ENCODE data around the gene CORO2B.
"Not testable (repeated sequence)": the region's sequence is repeated elsewhere in the genome, so short reads cannot be mapped to it uniquely, and the experiment has no call there.

The CORO2B gene

DNA sequence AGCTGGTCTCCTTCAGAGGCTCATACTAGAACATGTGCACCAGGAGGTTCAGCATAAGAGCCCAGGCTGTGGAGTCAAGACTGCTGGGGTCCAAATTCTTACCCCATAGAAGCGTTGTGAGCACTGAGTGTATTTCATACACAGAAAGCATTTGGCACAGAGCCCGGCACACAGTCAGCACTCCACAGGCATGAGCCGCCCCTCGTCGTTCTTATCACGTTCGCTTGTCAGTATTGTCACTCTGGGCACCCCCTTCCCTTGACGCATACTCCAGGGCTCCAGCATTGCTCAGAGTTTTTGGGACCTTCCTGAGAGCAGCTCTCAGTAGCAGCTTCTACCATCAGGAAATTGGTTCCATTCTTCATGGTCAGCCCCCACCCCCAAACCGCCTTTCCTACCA lies 25.2 kb downstream of the CORO2B start:
- FAIRE-seq (no peak), DNase-seq (ENCODE audit: insufficient read length, low spot score) (no peak)

DNA sequence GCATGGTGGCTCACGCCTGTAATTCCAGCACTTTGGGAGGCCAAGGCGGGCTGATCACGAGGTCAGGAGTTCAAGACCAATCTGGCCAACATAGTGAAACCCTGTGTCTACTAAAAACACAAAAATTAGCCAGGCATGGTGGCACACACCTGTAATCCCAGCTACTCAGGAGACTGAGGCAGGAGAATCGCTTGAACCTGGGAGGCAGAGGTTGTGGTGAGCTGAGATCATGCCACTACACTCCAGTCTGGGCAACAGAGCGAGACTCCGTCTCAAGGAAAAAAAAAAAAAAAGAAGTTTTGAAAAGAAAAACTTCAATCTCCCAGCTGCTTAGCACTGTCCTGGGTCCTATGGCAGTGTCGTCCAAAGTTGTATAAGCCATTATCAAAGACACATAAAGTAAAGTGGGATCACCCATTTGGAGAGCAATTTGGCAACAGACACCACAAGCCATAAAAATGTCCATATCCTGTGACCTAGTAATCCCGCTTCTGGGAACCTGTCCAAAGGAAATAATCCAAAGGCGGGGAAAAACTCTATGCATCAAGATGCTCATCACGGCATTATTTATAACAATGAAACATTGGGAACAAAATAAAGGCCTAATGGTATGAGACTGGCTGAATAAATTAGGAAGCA lies 26.2 kb downstream of the CORO2B start:
- FAIRE-seq; DNase-seq (ENCODE audit: insufficient read length, low spot score): not testable (repeated sequence)

DNA sequence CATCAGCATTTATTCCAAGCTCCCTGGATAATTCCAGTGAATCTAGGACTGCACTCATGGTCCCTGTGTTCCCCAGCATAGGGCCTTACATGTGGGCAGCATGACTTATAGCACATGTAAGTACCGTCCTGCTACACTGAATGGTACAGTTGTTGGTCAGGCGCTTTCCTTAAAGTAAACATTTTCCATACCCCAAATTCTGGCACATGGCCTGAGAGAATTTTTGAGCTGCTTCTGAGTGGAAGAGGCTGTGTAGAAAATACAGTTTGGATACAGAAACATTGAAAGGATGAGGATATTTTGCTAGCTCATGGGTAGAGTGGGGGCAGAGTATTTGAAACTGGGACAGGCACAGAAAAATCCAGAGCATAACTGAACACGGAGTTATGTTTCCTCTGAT lies 27.6 kb downstream of the CORO2B start:
- DNase-seq (ENCODE audit: insufficient read length, low spot score) (no peak), FAIRE-seq (no peak)

DNA sequence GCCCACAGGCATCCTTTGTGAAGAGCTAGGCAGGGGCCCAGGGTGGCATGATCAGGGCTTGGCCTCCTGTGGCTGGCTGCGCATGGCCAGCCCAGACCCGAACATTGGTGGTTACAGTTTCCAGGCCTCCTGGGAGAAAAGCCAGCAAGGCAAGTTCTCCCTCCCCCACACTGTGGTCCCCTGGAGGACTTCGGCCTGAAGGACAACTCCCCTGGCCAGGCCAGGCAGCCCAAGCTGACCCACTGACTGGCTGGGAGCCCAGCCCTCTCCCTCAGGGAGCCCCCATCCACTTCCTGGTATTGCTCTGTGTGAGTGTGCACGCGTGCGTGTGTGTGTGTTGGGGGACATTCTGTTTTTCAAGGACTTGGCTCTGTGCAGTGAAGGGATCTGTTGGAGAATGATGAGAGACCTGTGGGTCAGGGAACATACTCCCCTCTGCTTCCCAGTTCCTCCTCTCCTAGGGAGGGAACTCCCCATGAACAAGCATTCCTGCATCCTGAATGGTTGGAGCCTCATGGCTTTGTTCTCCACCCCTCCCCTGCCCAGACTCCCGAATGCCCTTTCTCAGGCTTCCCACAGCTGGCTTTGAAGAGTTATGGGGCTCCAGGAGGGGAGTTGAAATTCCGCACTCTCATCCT lies 29.5 kb downstream of the CORO2B start:
- FAIRE-seq = no peak
- DNase-seq (ENCODE audit: insufficient read length, low spot score) = no peak

- DNase-seq (ENCODE audit: insufficient read length, low spot score) = no peak
Observed at GRCh38 chr15:68608844-68609232, 30.0 kb downstream of the CORO2B start.

GRCh38 chr15:68609629-68610028 lies 30.8 kb downstream of the CORO2B start:
- DNase-seq (ENCODE audit: insufficient read length, low spot score) = no peak
- FAIRE-seq = no peak

More at GRCh38 chr15:68608844-68609232, 30.0 kb downstream of the CORO2B start:
- FAIRE-seq = no peak

- FAIRE-seq (no peak), DNase-seq (ENCODE audit: insufficient read length, low spot score) (no peak)
Observed at GRCh38 chr15:68610825-68611224, 32.0 kb downstream of the CORO2B start.

- FAIRE-seq = no peak
- DNase-seq (ENCODE audit: insufficient read length, low spot score) = no peak
Observed at GRCh38 chr15:68612503-68612902, 33.7 kb downstream of the CORO2B start.

DNA sequence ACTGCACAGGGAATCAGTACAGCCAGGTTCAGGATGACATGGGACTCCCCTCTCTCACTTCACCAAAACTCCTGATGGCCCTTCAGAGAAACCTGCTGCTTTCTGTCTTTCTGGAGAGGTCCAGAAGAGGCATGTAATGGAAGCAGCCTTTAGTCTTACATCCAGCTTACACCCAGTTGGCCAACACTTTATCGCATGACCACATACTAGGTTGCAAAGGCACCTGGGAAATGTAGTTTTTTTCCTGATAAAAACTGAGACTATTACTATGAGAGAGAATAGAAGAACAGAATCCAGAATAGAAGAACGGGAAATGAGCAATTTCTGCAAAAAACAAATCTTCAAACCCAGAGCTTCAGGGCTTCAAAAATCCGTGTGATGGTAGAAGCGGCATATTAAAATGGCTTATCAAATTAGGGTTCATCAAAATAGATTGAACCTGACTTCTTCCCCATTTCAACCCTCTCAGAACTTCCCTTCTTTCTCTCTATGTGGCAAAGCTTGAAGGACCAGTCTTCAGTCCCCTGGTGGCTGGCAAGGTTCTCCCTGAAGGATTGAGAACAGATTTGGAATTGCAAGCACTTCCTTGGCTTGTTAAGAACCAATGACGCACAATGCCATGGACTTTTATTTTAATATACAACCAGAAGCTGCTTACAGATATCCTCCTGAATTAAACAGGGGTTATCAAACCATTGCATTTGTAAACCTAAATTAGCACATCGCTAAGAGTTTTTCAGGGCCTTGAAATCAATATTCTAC lies 34.4 kb downstream of the CORO2B start:
- FAIRE-seq = no peak
- no peak for DNase-seq (ENCODE audit: insufficient read length, low spot score)

- DNase-seq (ENCODE audit: insufficient read length, low spot score) (no peak), FAIRE-seq (no peak)
Observed at GRCh38 chr15:68614286-68615035, 35.7 kb downstream of the CORO2B start.

DNA sequence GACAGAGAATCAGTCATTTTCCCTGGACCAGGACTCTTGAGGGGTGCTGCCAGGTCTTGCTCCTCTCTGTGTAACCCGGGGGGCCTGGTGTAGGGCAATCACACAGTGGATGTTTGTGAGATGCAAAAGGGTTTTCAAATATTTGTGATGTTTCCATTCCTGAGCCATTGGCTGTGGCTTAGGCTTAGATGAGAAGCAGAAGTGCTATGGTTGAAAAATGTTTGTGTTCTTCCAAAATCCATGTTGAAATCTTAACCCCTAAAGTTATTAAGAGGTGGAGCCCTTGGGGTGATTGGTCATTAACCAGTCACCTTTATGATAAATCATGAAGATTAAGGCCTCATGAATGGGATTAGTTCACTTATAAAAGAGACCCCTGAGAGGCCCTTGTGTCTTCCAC lies 36.5 kb downstream of the CORO2B start:
- DNase-seq (ENCODE audit: insufficient read length, low spot score) = no peak
- no peak for FAIRE-seq

- no peak for FAIRE-seq
- no peak for DNase-seq (ENCODE audit: insufficient read length, low spot score)
Observed at GRCh38 chr15:68615811-68616210, 37.0 kb downstream of the CORO2B start.

DNA sequence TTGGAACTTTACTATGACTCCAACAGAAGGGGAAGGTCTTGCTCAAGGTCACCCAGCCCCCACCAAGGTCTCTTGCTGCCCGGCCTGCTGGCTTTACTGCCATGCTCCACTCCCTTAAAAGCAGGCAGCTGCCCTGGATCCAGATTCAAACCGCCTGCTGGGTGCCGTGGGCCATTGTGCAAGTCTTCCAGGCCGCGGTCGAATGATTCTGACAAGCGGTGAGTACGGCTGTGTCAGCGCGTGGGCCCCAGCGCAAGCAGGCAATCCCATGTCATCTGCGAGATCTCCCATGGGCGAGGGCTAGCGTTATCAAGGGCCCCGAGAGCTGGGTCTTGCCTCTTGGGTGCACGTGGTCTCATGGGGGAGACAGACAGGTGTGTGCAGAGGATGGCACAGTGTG lies 37.6 kb downstream of the CORO2B start:
- no peak for DNase-seq (ENCODE audit: insufficient read length, low spot score)
- no peak for FAIRE-seq

GRCh38 chr15:68617001-68617400 lies 38.2 kb downstream of the CORO2B start:
- no peak for DNase-seq (ENCODE audit: insufficient read length, low spot score)
- FAIRE-seq = no peak

DNA sequence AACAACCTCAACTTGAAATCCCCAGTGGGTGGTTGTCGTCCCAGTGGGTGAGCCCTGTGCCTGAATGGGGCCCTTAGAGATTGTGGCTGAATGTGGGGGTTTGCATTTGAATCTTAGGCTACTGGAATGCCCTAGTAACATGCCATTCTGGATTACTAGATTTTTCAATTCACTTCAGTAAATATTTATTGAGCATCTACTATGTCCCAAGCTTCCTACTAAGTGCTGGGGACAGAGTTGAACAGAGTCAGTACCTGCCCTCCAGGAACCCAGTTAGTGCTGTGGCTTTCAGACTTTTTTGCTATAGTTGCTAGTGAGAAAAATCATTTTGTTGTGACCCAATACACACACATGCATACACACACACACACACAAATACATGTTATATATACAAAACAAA lies 39.0 kb downstream of the CORO2B start:
- no peak for DNase-seq (ENCODE audit: insufficient read length, low spot score)
- FAIRE-seq = no peak

DNA sequence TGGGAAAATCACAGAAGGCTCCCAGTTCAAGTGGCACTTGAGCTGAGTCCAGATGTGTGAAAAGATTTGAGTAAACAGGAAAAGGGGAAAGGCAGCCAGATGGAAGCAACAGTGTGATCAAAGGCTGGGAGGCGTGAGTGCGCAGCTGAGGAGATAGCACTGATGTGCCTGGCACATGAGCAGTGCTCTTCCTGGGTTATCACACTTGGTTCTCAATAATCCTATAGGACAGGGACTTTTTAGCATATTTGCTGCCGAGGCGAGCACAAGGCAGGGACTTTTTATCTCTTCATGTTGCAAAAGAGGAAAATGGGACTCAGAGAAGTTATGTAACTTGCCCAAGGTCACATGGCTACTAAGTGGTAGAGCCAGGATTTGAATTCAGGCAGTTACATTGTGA lies 39.6 kb downstream of the CORO2B start:
- FAIRE-seq (no peak), DNase-seq (ENCODE audit: insufficient read length, low spot score) (no peak)

GRCh38 chr15:68618908-68619698 lies 40.3 kb downstream of the CORO2B start:
- FAIRE-seq (no peak), DNase-seq (ENCODE audit: insufficient read length, low spot score) (no peak)

DNA sequence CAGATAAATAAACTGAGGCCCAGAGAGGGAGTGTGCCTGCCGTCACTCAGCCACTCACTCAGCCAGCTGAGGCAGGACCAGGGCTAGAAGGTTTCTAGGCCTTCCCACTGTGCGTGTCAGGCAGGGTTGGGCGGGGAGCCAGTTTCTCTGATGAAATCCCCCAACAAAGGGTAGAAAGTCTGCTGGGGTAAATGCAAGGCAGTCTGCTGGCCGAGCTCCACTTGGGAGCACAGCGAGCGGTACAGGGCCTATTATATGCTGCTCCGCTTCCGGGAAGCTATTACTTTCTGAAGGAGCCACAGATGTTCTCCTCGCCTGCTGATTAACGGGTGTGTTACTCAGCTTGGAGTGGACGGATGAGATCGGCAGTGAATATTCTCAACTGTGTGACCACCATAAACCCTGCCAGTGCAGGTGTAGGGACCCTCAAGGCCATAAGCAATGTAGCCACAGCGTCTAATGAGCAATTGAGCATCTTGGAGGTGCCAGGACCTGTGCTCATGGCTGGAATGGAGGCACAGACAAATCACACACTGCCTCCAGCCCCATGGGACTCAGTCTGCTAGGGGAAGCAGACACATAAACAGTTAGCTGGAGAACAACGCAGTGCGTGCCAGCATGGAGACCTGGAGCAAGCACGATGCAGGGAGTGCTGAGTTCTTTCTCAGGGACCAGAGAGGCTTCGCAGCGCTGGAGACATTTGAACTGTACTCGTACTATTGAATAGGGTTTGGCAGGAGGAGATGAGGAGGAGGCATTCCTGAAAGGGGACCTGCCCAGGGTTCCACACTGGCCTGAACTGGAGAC lies 42.1 kb downstream of the CORO2B start:
- no peak for FAIRE-seq
- DNase-seq (ENCODE audit: insufficient read length, low spot score) = no peak

DNA sequence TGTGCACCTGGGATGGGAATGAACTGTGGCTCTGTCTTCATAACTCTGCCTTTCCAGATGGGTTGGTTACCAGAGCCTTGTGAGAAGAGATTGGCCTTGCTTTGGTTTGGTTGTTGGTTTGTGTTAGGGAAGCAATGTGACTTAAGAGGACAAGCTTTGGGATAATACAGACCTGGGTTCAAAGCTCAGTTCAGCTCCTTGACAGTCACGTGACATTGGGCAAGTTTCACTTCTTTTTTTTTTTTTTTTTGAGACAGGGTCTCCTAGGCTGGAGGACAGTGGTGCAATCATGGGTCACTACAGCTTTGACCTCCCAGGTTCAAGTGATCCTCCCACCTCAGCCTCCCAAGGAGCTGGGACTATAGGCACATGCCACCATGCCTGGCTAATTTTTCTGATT lies 42.7 kb downstream of the CORO2B start:
- no peak for FAIRE-seq
- DNase-seq (ENCODE audit: insufficient read length, low spot score) = no peak
